Activated CD4-positive, CD25-positive, alpha-beta regulatory T cell treated with anti-CD3 and anti-CD28 coated beads, Interleukin-2, amount 50 U/mL, for 24 hours (primary cell): ENCODE results near the gene WWTR1.

Source experiments
- ATAC-seq, 2 donors: fragments of 150-1000 bp; cut with Tn5 transposase; one replicate each; pipeline ENCODE4 v1.10.0; 2021; ENCODE audit warnings: mild to moderate bottlenecking in 1 of 2, moderate library complexity in 1 of 2

Gene WWTR1

GRCh38 chr3:149494022-149494758, 163.6 kb downstream of the WWTR1 start:
- ATAC-seq, result no peak

GRCh38 chr3:149493315-149494021, 164.4 kb downstream of the WWTR1 start:
- no peak for ATAC-seq

- no peak for ATAC-seq
Measured at GRCh38 chr3:149490260-149490971, 167.4 kb downstream of the WWTR1 start.

GRCh38 chr3:149489060-149489690, 168.7 kb downstream of the WWTR1 start:
- no peak for ATAC-seq

- no peak for ATAC-seq
Measured at GRCh38 chr3:149487598-149488197, 170.1 kb downstream of the WWTR1 start.

- ATAC-seq, result no peak
Measured at GRCh38 chr3:149486726-149487125, 171.1 kb downstream of the WWTR1 start.

- no peak for ATAC-seq
Measured at GRCh38 chr3:149481491-149481890, 176.3 kb downstream of the WWTR1 start.

GRCh38 chr3:149481056-149481455, 176.8 kb downstream of the WWTR1 start:
- ATAC-seq, result no peak

GRCh38 chr3:149480326-149481017, 177.4 kb downstream of the WWTR1 start:
- peak in 1 of 2 donors; percentile 48 for ATAC-seq

- no peak for ATAC-seq
Measured at GRCh38 chr3:149479621-149480325, 178.1 kb downstream of the WWTR1 start.

- ATAC-seq, result no peak
Measured at GRCh38 chr3:149476225-149476624, 181.6 kb downstream of the WWTR1 start.

GRCh38 chr3:149475451-149476060, 182.3 kb downstream of the WWTR1 start:
- ATAC-seq, result no peak

GRCh38 chr3:149474250-149474817, 183.5 kb downstream of the WWTR1 start, which contains the start of gene TM4SF4:
Gene TM4SF4, plus strand, starts transcription at chr3:149474697. Its CDS starts 181 bp downstream, at chr3:149474878.
- ATAC-seq, result no peak

- ATAC-seq, result no peak
Measured at GRCh38 chr3:149473357-149474249, 184.2 kb downstream of the WWTR1 start.

- no peak for ATAC-seq
Measured at GRCh38 chr3:149472030-149472797, 185.6 kb downstream of the WWTR1 start.

GRCh38 chr3:149470381-149470780, 187.4 kb downstream of the WWTR1 start:
- ATAC-seq, result no peak

GRCh38 chr3:149468504-149469212, 189.2 kb downstream of the WWTR1 start:
- no peak for ATAC-seq
